Mucosa of rectum (tissue), 2 donors: Measurements from ENCODE around the gene FBXO41.
"Not testable (repeated sequence)": the region's sequence is repeated elsewhere in the genome, so short reads cannot be mapped to it uniquely, and the experiment has no call there.

Experiments
- H3K27ac ChIP-seq, 2 donors: one replicate each; pipeline ENCODE4 v1.7.0; 2013; ENCODE audit warnings: inconsistent platforms in 2 of 2, low read depth in 2 of 2, low read length in 2 of 2
- H3K27me3 ChIP-seq, 2 donors: one replicate each; pipeline ENCODE4 v1.7.0; 2013; ENCODE audit warnings: low read length in 2 of 2; ENCODE audit not compliant: control insufficient read depth in 2 of 2, insufficient read depth in 2 of 2
- H3K36me3 ChIP-seq, 2 donors: one replicate each; pipeline ENCODE4 v1.7.0; 2013; ENCODE audit warnings: low read length in 2 of 2; ENCODE audit not compliant: control insufficient read depth in 2 of 2, insufficient read depth in 2 of 2
- H3K4me1 ChIP-seq, 2 donors: one replicate each; pipeline ENCODE4 v1.7.0; 2013; ENCODE audit warnings: low read length in 2 of 2, mild to moderate bottlenecking in 1 of 2; ENCODE audit not compliant: control insufficient read depth in 2 of 2, insufficient read depth in 2 of 2
- H3K4me3 ChIP-seq, 2 donors: one replicate each; pipeline ENCODE4 v1.7.0; 2013; ENCODE audit warnings: low read length in 2 of 2
- H3K9ac ChIP-seq, 2 donors: one replicate each; pipeline ENCODE4 v1.7.0; 2013; ENCODE audit warnings: low read length in 2 of 2, low read depth in 1 of 2, mild to moderate bottlenecking in 1 of 2
- H3K9me3 ChIP-seq, 2 donors: one replicate each; pipeline ENCODE4 v1.7.0; 2013; ENCODE audit warnings: low read length in 2 of 2; ENCODE audit not compliant: control insufficient read depth in 2 of 2
- donor health status: healthy.
- donor health status: Normal muscosa, but diverticular disease.

Gene FBXO41

GRCh38 chr2:73262691-73263429, 21.4 kb downstream of the FBXO41 start:
- not testable (repeated sequence) for H3K4me1 ChIP-seq, H3K27ac ChIP-seq, H3K9ac ChIP-seq, H3K36me3 ChIP-seq, H3K9me3 ChIP-seq, H3K4me3 ChIP-seq, H3K27me3 ChIP-seq

GRCh38 chr2:73262108-73262651, 22.1 kb downstream of the FBXO41 start:
- H3K27me3 ChIP-seq = no peaks in the 10 kb centered on the region
- no peaks in the 10 kb centered on the region for H3K36me3 ChIP-seq
- no peak overlapping the region for H3K27ac ChIP-seq
- H3K4me1 ChIP-seq = no peaks in the 10 kb centered on the region
- no peak overlapping the region for H3K4me3 ChIP-seq
- H3K9ac ChIP-seq = no peak overlapping the region
- no peaks in the 10 kb centered on the region for H3K9me3 ChIP-seq

GRCh38 chr2:73260338-73260984, 23.8 kb downstream of the FBXO41 start:
- H3K9ac ChIP-seq = no peak overlapping the region
- H3K27ac ChIP-seq = no peak overlapping the region
- H3K27me3 ChIP-seq = no peaks in the 10 kb centered on the region
- no peaks in the 10 kb centered on the region for H3K9me3 ChIP-seq
- no peaks in the 10 kb centered on the region for H3K36me3 ChIP-seq
- H3K4me3 ChIP-seq = no peak overlapping the region
- H3K4me1 ChIP-seq = no peaks in the 10 kb centered on the region

- Histone ChIP-seq H3K4me3 (no peak overlapping the region), H3K27me3 (no peaks in the 10 kb centered on the region), H3K4me1 (no peaks in the 10 kb centered on the region), H3K27ac (no peak overlapping the region), H3K36me3 (peaks cover 0 to 3% of the 10 kb centered on the region in 2 donors), H3K9ac (no peak overlapping the region), H3K9me3 (no peaks in the 10 kb centered on the region)
Measured at GRCh38 chr2:73259704-73260337, 24.5 kb downstream of the FBXO41 start.

DNA sequence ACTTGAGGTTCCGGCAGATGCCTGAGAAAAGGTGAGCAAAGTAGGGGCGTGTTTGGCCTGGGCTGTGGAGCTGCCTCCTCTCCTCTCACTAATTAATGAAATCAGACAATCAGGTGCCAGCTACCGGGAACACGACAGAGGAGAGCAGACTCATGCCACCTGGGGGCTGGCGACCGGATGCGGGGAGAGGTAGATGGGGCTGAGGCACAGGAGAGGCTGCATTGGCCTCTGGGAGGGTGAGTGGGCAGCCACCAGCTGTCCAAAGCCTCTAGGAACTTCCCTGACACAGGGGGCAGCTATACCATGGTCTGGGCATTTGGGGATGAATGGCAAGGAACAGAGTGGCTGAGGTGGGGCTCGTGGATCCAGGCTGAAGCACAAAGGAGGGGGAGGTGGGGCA, 25.0 kb downstream of the FBXO41 start:
- no peaks in the 10 kb centered on the region for H3K4me1 ChIP-seq
- no peaks in the 10 kb centered on the region for H3K27me3 ChIP-seq
- no peak overlapping the region for H3K4me3 ChIP-seq
- peaks cover 0 to 7% of the 10 kb centered on the region in 2 donors for H3K36me3 ChIP-seq
- no peak overlapping the region for H3K27ac ChIP-seq
- no peak overlapping the region for H3K9ac ChIP-seq
- no peaks in the 10 kb centered on the region for H3K9me3 ChIP-seq

GRCh38 chr2:73258913-73259215, 25.4 kb downstream of the FBXO41 start:
- no peaks in the 10 kb centered on the region for H3K27me3 ChIP-seq
- no peak overlapping the region for H3K27ac ChIP-seq
- no peaks in the 10 kb centered on the region for H3K4me1 ChIP-seq
- H3K4me3 ChIP-seq = no peak overlapping the region
- H3K9me3 ChIP-seq = no peaks in the 10 kb centered on the region
- H3K9ac ChIP-seq = no peak overlapping the region
- H3K36me3 ChIP-seq = peaks cover 4 to 12% of the 10 kb centered on the region in 2 donors

DNA sequence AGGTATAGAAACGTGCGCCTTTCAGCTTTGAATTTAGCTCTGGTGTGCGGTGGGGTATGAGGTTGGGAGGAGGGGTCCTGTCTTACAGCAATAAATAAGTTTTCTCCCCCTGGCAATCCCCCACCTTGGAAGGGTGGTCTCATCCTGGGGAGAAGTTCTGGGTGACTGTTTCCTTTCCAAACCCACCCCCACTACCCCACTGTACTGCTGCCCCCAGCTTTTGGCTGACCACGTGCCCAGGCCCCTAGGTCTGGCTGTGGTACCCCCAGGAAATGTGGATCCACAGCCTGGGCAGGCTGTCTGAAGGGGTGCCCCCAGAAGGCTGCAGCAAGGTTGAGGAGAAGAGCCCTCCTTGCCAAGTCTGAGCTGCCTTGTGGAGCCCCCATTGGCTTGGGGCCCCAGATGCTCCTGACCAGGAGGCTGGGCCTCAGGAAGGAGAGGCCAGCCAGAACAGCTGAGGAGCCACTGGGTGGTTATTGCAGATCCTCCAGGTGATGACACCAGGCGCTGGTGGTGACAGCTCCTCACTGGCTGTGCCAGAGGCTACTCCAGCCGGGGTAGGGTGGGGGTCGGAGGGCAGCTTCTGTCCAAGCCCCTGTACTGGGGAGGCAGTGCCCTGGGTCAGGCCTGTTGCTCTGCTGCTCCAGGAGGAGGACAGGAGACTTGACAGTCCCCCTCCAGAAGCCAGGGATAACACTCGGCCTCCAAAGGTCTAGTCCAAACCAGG, 25.9 kb downstream of the FBXO41 start:
- H3K36me3 ChIP-seq = peaks cover 8 to 15% of the 10 kb centered on the region in 2 donors

DNA sequence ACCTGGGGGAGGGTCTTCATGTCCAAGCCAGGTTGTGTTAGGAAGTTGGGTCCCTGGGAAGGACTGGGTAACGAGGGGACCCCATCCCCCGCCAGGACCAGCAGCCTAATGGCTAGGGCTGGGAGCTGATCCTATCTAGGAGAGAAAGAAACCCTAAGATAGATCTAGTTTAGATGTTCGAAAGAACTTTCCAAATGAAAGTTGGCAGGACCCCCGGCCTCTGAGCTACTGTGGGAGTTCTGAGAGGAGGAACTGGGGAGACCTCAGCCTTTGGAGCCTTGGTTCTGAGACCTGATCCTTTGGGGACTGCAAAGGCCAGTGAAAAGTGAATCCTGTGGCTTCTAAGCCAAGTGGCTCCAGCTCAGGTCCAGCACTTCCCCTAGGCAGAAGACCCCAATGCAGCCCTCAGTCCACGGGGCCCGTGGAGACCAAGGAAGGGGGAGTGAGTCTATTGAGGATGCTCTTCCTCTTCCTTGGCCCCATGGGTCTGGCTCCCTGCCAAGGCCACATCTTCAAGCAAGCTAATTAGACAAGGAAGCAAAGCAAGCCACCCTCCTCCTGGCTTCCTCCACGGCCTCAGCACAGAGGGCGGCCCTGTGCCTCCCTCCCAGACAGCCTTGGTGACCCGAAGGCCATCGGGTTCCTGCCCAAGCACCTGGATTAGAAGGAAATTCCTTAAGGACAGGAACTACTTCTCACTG, 26.7 kb downstream of the FBXO41 start:
- Histone ChIP-seq H3K9ac (no peak overlapping the region), H3K4me1 (no peaks in the 10 kb centered on the region), H3K4me3 (no peak overlapping the region), H3K27me3 (no peaks in the 10 kb centered on the region), H3K9me3 (no peaks in the 10 kb centered on the region), H3K36me3 (peaks cover 15 to 22% of the 10 kb centered on the region in 2 donors), H3K27ac (no peak overlapping the region)

More for the DNA sequence above, 25.9 kb downstream of the FBXO41 start:
- Histone ChIP-seq H3K9me3 (no peaks in the 10 kb centered on the region), H3K27me3 (no peaks in the 10 kb centered on the region), H3K4me1 (no peaks in the 10 kb centered on the region), H3K9ac (no peak overlapping the region), H3K27ac (no peak overlapping the region), H3K4me3 (no peak overlapping the region)

DNA sequence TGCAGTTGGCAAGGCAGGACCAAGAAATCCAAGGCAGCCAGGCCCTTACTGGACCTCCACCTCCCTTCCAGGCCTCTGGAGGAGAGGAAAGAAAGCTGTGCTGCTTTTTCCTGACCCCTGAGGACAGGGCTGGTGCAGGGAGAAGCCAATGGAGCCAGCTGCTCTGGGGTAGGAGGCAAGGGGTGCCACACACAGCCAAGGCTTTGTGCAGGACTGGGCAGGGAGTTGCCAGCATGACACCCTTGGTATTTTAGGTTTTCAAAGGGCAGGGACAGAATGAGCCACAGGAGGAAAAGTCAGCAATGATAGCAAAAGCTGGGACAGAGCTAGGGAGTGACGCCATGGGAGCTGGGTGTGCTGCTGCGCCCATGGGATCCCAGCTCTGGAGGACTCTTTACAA, 27.3 kb downstream of the FBXO41 start:
- Histone ChIP-seq H3K4me3 (no peak overlapping the region), H3K4me1 (no peaks in the 10 kb centered on the region), H3K36me3 (peaks cover 19 to 26% of the 10 kb centered on the region in 2 donors), H3K9ac (no peak overlapping the region), H3K27me3 (no peaks in the 10 kb centered on the region), H3K9me3 (no peaks in the 10 kb centered on the region), H3K27ac (no peak overlapping the region)
